GF-D8 (cell line): Measurements from ENCODE around the gene HIVEP2.

ENCODE experiments used
- DNase-seq: peaks from one replicate; lab custom pipeline; 2025; lab: John Stamatoyannopoulos, UW

Gene HIVEP2

GRCh38 chr6:142702501-142703460 lies 242.2 kb downstream of the HIVEP2 start:
- DNase-seq = peak; percentile 89
